Uterus (tissue), 2 donors: ENCODE data around the gene ACVR1B.

Source experiments
- CTCF ChIP-seq, 4 experiments: fragments of 200-600 bp in 2 of 4; fragments of 450-650 bp in 2 of 4; sonication (generic) in 2 of 4; IDR thresholded peaks; one replicate each; pipeline ENCODE4 v1.5.1; 2016 to 2019; ENCODE audit warnings: antibody characterized with exemption in 4 of 4, mild to moderate bottlenecking in 2 of 4, moderate library complexity in 1 of 4
- POLR2A ChIP-seq, 2 donors: fragments of 450-650 bp; IDR thresholded peaks; one replicate each; pipeline ENCODE4 v1.6.1; 2016; ENCODE audit warnings: antibody characterized with exemption in 2 of 2, mild to moderate bottlenecking in 1 of 2, moderate library complexity in 1 of 2

GRCh38 chr12:51926718-51927117, 24.8 kb upstream of the ACVR1B start:
- peak in 1 of 4 experiments; percentile 20 for TF ChIP-seq CTCF (IDR thresholded peaks at IDR 0.05)
- TF ChIP-seq POLR2A (IDR thresholded peaks at IDR 0.05): no peak
